ENCODE data around the gene KLF5.
"Not testable (repeated sequence)": the region's sequence is repeated elsewhere in the genome, so short reads cannot be mapped to it uniquely, and the experiment has no call there.

Gene KLF5

DNA sequence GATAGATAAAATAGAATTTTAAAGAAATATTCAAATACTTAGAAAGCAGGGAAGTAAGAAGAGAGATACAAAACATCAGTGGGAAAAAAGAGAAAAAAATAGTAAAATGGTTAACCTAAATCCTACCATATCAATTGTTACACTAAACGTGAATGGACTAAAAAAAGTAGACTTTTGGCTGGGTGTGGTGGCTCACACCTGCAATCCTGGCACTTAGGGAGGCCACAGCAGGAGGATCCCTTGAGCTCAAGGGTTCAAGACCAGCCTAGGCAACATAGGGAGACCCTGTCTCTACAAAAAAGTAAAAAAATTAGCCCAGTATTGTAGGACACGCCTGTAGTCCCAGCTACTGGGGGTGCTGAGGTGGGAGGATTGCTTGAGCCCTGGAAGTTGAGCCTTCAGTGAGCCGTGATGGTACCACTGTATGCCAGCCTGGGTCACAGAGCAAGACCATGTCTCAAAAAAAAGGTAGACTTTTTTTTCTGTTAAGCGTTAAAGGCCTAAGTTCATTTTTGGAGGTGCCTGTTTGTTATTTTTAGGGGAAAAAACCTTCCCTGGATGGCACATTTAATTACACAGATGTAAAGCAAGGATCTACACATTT is 29.6 kb downstream of the KLF5 start:
- no peak for DNase-seq (ENCODE audit: low read depth)

DNA sequence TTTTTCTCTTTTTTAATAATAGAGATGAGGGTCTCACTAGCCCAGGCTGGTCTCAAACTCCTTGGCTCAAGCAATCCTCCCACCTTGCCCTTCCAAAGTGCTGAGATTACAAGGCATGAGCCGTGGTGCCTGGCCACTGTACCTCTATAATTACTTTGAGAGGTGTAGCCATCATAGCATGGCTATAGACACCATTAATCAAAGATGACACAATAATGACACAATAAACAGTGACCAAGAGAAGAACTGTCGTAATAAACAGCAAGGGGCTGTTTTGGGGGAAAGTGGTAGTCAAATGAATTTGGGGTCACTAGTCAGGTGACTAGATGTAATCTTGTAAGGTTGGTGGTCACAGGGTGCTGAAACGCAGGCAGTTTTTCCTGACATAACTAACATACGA is 30.4 kb downstream of the KLF5 start:
- DNase-seq (ENCODE audit: low read depth): no peak

DNA sequence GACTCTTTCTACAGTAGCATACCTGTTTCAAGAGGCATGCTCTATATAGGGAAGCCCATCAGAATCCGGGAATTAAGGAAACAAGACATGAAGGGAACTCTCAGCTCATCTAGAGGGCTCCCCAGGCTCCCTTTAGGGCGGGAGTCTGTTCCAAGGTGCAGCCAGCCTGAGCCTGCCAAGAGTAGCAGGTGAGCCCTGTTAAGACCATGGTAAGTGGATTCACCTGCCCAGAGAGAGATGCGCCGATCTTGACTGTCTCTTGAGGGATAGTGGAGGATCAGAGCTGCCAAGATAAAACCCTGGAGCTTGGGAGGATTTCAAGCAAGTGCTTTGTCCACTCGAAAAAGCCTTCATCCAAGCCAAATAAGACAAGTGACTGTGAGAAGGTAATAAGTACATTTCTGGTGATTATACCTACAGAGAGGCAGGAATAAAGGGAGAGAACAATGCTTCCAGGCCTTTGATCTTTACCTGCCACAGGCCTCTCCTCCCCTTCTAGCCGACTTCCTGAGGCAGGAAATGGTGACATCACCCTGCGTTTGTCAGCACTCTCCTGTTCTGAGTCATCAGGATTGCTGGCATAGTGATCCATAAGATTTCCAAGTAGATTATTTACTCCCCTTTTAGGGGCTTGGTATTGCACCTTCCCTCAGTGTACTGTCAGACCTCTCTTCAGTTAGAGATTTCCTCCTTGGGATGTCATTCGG is 31.5 kb downstream of the KLF5 start:
- peak; percentile 11 for DNase-seq (ENCODE audit: low read depth)

GRCh38 chr13:73090823-73091187 is 32.0 kb downstream of the KLF5 start:
- no peak for DNase-seq (ENCODE audit: low read depth)

DNA sequence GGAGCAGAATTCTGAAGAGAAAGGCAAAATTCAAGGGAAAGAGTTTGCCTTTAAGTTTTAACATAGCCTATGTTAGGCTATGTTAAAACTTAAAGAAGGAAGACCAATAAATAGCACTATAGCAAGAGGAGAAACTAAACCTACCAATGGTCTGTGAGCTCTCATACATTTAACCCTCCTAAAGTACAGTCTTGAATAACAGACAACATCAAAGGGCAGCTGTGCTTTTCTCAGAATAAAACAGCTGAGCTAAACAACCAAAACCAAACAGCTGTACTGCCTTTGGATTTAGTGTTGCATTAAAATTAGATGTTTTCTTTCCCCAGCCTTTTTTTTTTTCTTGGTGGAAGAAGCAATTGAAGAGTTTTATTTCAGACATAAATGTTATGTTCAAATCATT is 34.0 kb downstream of the KLF5 start:
- no peak for DNase-seq (ENCODE audit: low read depth)

DNA sequence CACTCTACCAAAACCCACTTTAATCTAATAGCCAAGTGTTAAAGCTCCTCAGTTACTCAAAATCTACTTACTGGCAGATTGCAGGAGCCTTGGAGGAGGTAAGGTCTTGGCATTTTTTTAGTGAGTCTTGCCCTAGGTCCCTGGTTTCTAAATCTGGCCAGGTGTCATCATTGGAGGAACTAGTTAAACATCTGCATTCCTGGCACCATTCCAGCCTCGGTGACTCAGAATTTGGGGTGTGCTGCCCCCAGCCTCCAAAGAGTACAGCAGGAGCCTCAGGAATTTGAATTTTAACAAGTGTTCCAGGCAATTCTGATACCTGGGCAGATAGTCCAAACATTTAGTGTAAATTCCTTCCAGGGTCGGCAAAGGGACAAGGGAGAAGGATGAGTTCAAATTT is 37.4 kb downstream of the KLF5 start:
- DNase-seq (ENCODE audit: low read depth): no peak

GRCh38 chr13:73096638-73097037 is 37.8 kb downstream of the KLF5 start:
- no peak for DNase-seq (ENCODE audit: low read depth)

DNA sequence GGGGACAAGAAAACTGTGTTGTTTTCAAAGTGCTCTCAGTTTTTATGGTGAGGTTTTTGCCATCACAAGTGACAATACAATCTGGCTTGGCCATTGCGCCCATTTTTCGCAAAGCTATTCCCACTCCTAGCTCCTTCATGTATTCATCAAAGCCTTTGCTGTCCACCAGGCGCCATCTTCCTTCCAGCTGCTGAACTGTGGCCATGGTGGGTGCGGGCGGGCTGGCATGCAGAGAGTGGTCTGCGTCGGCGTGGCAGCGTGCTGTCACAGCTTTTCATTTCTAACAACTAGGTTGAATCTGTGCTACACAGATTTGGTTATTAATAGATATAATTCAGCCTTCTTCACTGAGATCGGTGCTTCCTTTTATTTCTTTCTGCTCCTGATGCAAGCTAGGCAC is 42.0 kb downstream of the KLF5 start:
- not testable (repeated sequence) for DNase-seq (ENCODE audit: low read depth)

DNA sequence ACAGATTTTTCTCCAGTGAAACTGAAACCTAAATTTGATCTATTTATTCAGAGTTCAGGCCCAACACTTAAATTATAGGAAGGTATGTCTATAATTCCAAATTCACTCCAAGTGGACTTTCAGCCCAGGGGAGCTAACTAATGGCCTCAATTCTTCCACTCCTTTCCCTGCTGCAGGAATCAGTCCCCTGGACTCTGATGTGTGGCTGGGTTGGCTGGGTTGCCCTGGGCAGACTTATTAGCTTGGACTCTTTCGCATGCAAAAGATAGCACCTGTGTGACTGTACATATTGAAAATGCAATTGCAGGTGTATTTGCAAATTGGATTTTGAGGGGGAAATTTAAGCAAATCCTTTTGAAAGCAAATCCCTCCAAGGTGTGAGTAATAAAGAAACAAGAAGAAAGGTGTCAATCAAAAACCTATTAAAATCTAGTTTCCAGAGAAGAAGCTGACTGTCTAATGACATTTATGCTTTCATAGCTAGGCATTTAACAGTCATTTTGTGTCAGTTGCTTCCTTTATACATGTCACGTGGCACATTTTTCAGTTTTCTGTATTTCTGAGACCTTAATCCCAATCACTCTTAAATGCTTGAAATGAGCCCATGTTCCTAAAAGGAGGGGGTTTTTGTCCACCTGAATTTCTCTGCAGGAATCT is 42.7 kb downstream of the KLF5 start:
- no peak for DNase-seq (ENCODE audit: low read depth)

GRCh38 chr13:73103238-73103637 is 44.4 kb downstream of the KLF5 start:
- no peak for DNase-seq (ENCODE audit: low read depth)

DNA sequence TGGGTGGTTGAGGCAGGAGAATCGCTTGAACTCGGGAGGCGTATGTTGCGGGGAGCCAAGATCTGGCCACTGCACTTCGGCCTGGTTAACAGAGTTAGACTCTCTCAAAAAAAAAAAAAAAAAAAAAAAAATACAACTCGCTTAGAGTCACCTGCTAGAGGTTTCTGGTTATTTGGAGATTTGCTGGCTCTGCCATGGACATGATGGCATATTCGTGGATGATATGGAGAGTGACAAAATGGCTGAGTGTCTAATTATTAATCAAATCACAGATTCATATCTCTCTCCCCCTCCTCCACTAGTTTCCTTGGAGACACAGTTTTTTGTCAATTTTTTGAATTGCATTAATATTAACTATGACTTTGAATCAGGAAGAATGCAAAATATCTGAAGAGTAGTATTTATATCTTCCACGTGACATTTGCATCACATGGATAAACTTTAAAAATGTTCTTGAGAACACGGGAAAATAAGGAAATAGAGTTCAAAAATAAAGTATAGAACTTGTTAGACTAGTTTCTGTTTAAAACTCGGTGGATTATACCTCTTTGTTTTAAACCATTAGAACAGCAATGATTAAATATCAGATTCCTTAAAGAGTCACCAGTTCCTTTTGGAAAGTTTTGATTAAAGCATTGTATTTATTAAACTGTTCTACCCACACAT is 47.8 kb downstream of the KLF5 start:
- DNase-seq (ENCODE audit: low read depth): no peak

DNA sequence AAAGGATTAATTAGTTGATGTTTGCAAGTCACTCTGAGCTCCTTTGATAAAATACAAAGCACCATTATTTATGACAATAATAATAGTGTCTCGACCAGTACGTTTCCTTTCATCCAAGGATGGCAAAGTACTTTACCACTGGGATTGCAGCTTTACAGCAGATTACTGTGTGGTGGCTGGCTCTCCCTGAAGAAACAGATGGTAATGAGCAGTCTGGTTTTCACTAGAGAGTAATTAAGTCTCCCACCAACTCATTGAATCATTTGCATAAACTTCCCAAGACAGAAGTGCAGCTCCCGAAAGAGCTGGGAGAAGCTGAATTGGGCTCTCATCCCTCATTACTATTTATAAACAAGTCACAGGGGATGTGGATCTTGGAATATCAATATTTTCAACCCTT is 48.7 kb downstream of the KLF5 start:
- no peak for DNase-seq (ENCODE audit: low read depth)

DNA sequence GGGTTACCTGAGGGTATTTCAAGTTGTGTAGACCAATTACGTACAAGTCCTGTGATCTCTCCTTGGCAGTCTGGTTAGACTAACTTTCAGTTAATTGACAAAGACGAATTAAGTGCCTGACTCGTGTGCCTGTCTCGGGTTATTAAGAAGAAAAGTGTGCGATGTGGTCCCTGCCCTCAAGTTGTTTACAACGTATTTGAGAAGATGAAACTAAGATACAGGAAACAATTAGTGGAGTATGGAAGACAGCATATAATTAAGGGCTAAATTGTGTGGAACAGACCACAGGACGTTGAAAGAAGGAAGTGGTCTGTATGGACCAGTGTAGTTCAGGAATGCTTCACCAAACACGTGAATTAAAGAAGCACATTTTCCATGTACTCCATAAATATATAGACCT is 49.2 kb downstream of the KLF5 start:
- no peak for DNase-seq (ENCODE audit: low read depth)

- no peak for DNase-seq (ENCODE audit: low read depth)
Measured at GRCh38 chr13:73109288-73109899, 50.6 kb downstream of the KLF5 start.

- DNase-seq (ENCODE audit: low read depth): no peak
Measured at GRCh38 chr13:73109969-73110368, 51.2 kb downstream of the KLF5 start.

DNA sequence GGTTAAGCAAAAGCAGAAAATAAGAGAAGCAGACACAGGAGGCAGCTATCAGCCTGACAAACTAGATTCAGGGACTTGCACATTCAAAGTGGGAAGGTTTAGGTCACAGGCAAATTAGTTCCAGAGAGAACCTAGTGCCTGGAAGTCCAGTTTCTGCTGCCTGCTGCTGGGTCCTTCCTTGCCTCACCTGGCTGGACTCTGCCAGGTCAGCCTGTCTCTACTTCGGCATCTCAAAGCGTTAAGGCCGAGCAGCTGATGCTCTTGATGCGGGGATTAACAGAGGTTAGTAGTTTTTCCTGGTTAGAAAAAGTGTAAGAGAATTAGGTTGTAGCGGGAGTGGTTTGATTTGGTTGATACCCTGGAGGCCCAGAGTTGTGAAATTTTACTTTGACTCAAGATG is 52.0 kb downstream of the KLF5 start:
- no peak for DNase-seq (ENCODE audit: low read depth)

- DNase-seq (ENCODE audit: low read depth): no peak
Measured at GRCh38 chr13:73111331-73111730, 52.5 kb downstream of the KLF5 start.

DNA sequence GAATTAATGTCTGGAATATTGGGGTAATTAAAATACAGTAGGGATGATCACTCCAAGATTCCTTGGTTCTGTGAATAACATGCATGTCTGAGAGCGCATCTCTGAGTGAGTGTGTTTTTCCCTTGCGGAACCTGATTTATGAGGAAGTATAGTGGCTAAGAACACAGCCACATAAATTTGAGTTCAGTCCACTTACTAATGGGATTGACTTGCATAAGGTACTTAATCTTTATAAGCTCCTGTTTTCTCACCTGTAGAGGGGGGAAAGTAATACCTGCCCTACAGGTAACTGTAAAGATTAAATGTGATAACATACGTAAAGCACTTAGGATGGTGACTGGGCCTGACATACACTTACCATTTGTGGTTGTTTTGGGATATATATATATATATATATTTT is 60.8 kb downstream of the KLF5 start:
- DNase-seq (ENCODE audit: low read depth): no peak

Measured in fibroblast of gingiva (primary cell).